Fibroblast of peridontal ligament (primary cell): ENCODE results near the gene EIF1.

ENCODE experiments used
- DNase-seq: peaks from one replicate; pipeline ENCODE4 v3.0.0-alpha.2; 2010; ENCODE audit errors: extremely low read depth

EIF1 gene

DNA sequence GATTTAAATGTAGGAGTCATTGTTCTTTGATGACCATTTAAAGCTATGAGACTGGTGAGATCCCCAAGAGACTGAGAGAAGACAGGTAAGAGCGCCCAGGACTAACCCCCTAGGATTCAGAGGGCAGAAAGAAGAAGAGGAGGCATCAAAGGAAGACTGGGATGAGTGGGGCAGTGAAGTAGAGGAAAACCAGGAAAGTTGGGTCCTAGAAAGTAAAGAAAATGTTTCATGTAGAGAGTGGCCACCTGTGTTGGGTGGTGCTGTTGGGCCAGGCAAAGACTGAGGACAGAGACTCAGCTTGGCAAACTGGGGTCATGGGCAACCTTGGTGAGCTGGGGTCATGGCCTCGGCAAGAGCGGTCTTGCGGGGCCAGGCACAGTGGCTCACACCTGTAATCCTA is 47.1 kb downstream of the EIF1 start:
- no peak for DNase-seq

DNA sequence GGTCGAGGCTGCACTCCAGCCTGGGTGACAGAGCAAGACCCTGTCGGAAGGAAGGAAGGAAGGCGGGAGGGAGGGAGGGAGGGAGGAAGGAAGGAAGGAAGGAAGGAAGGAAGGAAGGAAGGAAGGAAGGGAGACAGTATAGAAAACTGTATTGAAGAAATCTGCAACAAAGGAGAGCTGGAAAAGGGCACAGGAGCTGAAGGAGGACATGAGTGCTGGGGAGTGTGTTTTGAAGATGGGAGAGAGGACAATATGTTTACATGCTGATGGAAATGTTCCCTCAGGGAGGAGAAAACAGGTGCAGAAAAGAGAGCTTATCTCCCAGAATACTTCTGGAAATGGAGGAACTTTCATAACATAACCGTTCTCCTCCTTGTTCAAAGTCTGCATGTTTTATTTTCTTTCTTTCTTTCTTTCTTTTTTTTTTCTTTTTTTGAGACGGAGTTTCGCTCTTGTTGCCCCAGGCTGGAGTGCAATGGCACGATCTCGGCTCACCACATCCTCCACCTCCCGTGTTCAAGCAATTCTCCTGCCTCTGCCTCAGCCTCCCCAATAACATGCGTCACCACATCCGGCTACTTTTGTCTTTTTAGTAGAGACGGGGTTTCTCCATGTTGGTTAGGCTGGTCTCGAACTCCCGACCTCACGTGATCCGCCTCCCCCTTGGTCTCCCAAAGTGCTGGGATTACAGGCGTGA is 48.4 kb downstream of the EIF1 start:
- no peak for DNase-seq

GRCh38 chr17:41737680-41738023 is 49.0 kb downstream of the EIF1 start:
- DNase-seq = no peak

GRCh38 chr17:41738077-41738800 is 49.6 kb downstream of the EIF1 start:
- peak; percentile 71 for DNase-seq

DNA sequence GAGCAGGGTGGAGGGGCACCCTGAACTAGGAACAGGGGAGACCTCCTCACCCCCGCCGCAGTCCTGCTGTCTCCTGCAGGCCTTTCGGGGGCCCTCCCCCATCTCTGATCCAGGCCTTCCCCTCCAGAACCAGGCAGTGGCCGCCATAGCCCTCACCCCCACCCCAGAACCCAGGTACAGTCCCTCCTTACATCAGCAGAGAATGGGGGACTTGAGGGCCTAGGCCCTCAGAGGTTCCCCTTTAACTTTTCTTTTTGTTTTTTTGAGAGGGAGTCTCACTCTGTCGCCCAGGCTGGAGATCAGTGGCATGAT is 50.1 kb downstream of the EIF1 start:
- DNase-seq = no peak

GRCh38 chr17:41739661-41740352 is 51.1 kb downstream of the EIF1 start:
- peak; percentile 3 for DNase-seq

- no peak for DNase-seq
These were observed 51.8 kb downstream of the EIF1 start for GRCh38 chr17:41740506-41740905.

- no peak for DNase-seq
These were observed 53.0 kb downstream of the EIF1 start for GRCh38 chr17:41741709-41742108.
